HEK293T (cell line): ENCODE data around the gene NFATC1.

Source experiments
- CTCF ChIA-PET: fragments of 350-600 bp; formaldehyde crosslinking; extraction: SDS; loops from one replicate; lab custom pipeline; 2021; ENCODE audit warnings: antibody characterized with exemption, inconsistent platforms; lab: Yijun Ruan, JAX
- POLR2A ChIA-PET: fragments of 350-600 bp; formaldehyde crosslinking; extraction: SDS; loops from one replicate; lab custom pipeline; 2020; ENCODE audit warnings: antibody characterized with exemption, inconsistent platforms; lab: Yijun Ruan, JAX
- DNase-seq: peaks from one replicate; pipeline ENCODE4 v3.0.0; 2012; ENCODE audit warnings: mixed read lengths; ENCODE audit errors: extremely low spot score
- ARNT ChIP-seq: fragments of 450-650 bp; IDR thresholded peaks from 2 replicates; pipeline ENCODE4 v1.6.1; 2017; ENCODE audit warnings: mild to moderate bottlenecking
- BHLHE40 ChIP-seq: fragments of 450-650 bp; IDR thresholded peaks from 2 replicates; pipeline ENCODE4 v1.6.1; 2016; ENCODE audit warnings: mild to moderate bottlenecking, moderate library complexity, borderline replicate concordance
- CTBP1 ChIP-seq: fragments of 450-650 bp; IDR thresholded peaks from 2 replicates; pipeline ENCODE4 v1.6.1; 2016; ENCODE audit warnings: borderline replicate concordance
- ELF4 ChIP-seq: fragments of 450-650 bp; IDR thresholded peaks from 2 replicates; pipeline ENCODE4 v1.6.1; 2017; ENCODE audit warnings: antibody characterized with exemption
- FOXA1 ChIP-seq: fragments of 450-650 bp; IDR thresholded peaks from 2 replicates; pipeline ENCODE4 v1.6.1; 2016; ENCODE audit warnings: mild to moderate bottlenecking
- FOXK2 ChIP-seq: fragments of 450-650 bp; IDR thresholded peaks from 2 replicates; pipeline ENCODE4 v1.6.1; 2016; ENCODE audit warnings: mild to moderate bottlenecking
- FOXM1 ChIP-seq: fragments of 450-650 bp; IDR thresholded peaks from 2 replicates; pipeline ENCODE4 v1.6.1; 2017; ENCODE audit warnings: mild to moderate bottlenecking, borderline replicate concordance
- HDGF ChIP-seq: fragments of 450-650 bp; IDR thresholded peaks from 2 replicates; pipeline ENCODE4 v1.6.1; 2017; ENCODE audit warnings: antibody characterized with exemption, borderline replicate concordance
- L3MBTL2 ChIP-seq: fragments of 450-650 bp; conservative IDR thresholded peaks from 2 replicates; pipeline ENCODE4 v1.6.1; 2016; ENCODE audit warnings: mild to moderate bottlenecking
- LEF1 ChIP-seq: fragments of 450-650 bp; IDR thresholded peaks from 2 replicates; pipeline ENCODE4 v1.6.1; 2017; ENCODE audit warnings: mild to moderate bottlenecking, borderline replicate concordance
- NFRKB ChIP-seq: fragments of 450-650 bp; IDR thresholded peaks from 2 replicates; pipeline ENCODE4 v1.6.1; 2016; ENCODE audit warnings: mild to moderate bottlenecking, moderate library complexity
- PKNOX1 ChIP-seq: fragments of 450-650 bp; IDR thresholded peaks from 2 replicates; pipeline ENCODE4 v1.6.1; 2016
- SP1 ChIP-seq: fragments of 450-650 bp; IDR thresholded peaks from 2 replicates; pipeline ENCODE4 v1.6.1; 2017
- SUZ12 ChIP-seq: fragments of 450-650 bp; IDR thresholded peaks from 2 replicates; pipeline ENCODE4 v1.6.1; 2016; ENCODE audit warnings: mild to moderate bottlenecking
- TARDBP ChIP-seq: fragments of 450-650 bp; IDR thresholded peaks from 2 replicates; pipeline ENCODE4 v1.6.1; 2016
- ZNF384 ChIP-seq: fragments of 450-650 bp; IDR thresholded peaks from 2 replicates; pipeline ENCODE4 v1.6.1; 2016

The NFATC1 gene

GRCh38 chr18:79572093-79572780, 176.5 kb downstream of the NFATC1 start:
- CTCF ChIA-PET: no interaction called here
- TF ChIP-seq PKNOX1 (no peak), FOXK2 (no peak), SUZ12 (no peak), BHLHE40 (no peak)

GRCh38 chr18:79572848-79573451, 177.2 kb downstream of the NFATC1 start:
- CTCF ChIA-PET: no interaction called here
- TF ChIP-seq L3MBTL2 (no peak), CTBP1 (no peak), FOXM1 (no peak), ZNF384 (no peak), ARNT (no peak), NFRKB (no peak), LEF1 (no peak), FOXA1 (no peak), ELF4 (no peak), FOXK2 (no peak), BHLHE40 (no peak)
- DNase-seq: no peak
- POLR2A ChIA-PET: no interaction called here

More at GRCh38 chr18:79572093-79572780, 176.5 kb downstream of the NFATC1 start:
- POLR2A ChIA-PET: no interaction called here
- DNase-seq: no peak

- CTCF ChIA-PET: no interaction called here
- no peak for TF ChIP-seq FOXK2
- no peak for TF ChIP-seq LEF1
- TF ChIP-seq CTBP1: no peak
- TF ChIP-seq PKNOX1: no peak
- TF ChIP-seq FOXA1: no peak
- no peak for TF ChIP-seq BHLHE40
- no peak for TF ChIP-seq SP1
- no peak for TF ChIP-seq L3MBTL2
- TF ChIP-seq SUZ12: no peak
- no peak for TF ChIP-seq ELF4
- TF ChIP-seq ARNT: no peak
- no peak for TF ChIP-seq TARDBP
- TF ChIP-seq HDGF: no peak
- TF ChIP-seq ZNF384: no peak
- TF ChIP-seq NFRKB: no peak
- no peak for TF ChIP-seq FOXM1
- no peak for DNase-seq
- POLR2A ChIA-PET: no interaction called here
Observed at GRCh38 chr18:79573921-79574491, 178.3 kb downstream of the NFATC1 start.

GRCh38 chr18:79574938-79575525, 179.3 kb downstream of the NFATC1 start:
- CTCF ChIA-PET: no interaction called here
- POLR2A ChIA-PET: no interaction called here
- TF ChIP-seq SP1 (no peak), ZNF384 (no peak), FOXM1 (no peak), HDGF (no peak), FOXK2 (no peak), ELF4 (no peak), LEF1 (no peak), BHLHE40 (no peak), CTBP1 (no peak), L3MBTL2 (no peak), SUZ12 (no peak), PKNOX1 (no peak)
- no peak for DNase-seq

GRCh38 chr18:79575891-79576685, 180.4 kb downstream of the NFATC1 start:
- CTCF ChIA-PET: no interaction called here
- DNase-seq: no peak
- POLR2A ChIA-PET: interaction anchor here (0.6 kb wide), 1 partner anchor 596 kb away, joined by 3 read pairs; no protein-coding TSS in a partner anchor
- no peak for TF ChIP-seq CTBP1
- TF ChIP-seq SUZ12: no peak
- no peak for TF ChIP-seq HDGF
- TF ChIP-seq PKNOX1: no peak
- TF ChIP-seq SP1: no peak
- TF ChIP-seq TARDBP: no peak
- TF ChIP-seq FOXM1: no peak
- TF ChIP-seq BHLHE40: no peak
